Fibroblast of skin of right biceps (primary cell): Measurements from ENCODE around the gene TBRG1.
A peak's percentile ranks its signal among the peaks of the same experiment; 100 is the strongest.

Source experiments
- DNase-seq: peaks from one replicate; pipeline ENCODE4 v3.0.0-alpha.2; 2013

TBRG1 gene

GRCh38 chr11:124663861-124664260 is 41.2 kb downstream of the TBRG1 start:
- no peak for DNase-seq

- DNase-seq, result no peak
Measured at GRCh38 chr11:124667601-124668000, 44.9 kb downstream of the TBRG1 start.

- peak; percentile 32 for DNase-seq
Measured at GRCh38 chr11:124669193-124669592, 46.5 kb downstream of the TBRG1 start.

DNA sequence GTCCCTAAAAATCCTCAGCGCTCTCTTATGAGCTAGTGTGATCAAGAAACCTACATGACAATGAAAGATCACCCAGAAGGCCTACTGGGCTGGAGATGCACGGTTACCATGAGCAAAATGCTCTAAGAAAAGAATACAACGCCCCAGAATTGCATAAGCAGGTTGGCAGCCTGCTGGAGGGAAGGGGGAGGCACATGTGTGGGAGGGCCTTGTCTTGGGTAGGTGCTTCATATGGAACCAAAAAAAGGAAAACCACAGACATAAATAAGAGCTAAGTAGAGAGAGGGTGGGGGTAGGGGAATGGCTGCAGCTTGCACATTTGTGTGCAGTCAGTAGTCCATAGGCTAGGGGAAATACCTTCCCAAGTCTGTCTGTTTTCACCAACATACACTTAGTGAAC is 48.1 kb downstream of the TBRG1 start:
- DNase-seq, result peak; percentile 11

DNA sequence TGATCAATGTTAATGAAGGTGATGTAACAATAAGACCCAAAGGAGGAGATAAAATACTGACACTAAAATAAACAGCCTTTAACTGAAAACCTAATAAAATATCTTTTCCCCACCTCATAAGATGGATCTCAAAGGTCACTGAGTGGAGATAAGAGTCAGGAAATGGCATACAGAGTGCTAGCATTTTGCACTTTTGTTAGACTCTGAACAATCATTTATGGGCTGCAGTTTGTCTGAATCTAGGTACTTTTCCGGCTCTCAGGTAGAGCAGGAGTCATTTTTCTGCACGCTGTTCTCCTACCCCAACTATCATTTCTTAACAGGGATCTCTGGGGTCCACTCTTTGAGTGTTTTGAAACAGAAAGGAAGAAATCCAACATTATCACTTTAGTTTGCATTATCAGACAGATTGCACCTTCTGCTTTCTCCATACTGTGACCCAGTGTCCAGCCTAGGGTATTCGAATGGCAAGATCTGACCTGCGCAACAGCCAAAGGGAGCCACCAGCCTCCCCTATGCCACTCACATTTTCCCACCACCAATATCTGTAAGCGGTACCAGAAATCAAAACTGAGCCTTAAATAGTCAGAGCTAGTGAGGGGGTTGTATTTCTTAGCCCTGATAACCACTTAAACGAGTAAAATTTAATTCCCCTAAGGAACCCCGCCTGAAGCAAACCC is 50.0 kb downstream of the TBRG1 start:
- DNase-seq, result no peak

GRCh38 chr11:124673333-124674167 is 50.9 kb downstream of the TBRG1 start, which contains the start of the genes SIAE and SPA17:
TSS of gene SIAE (minus strand) at chr11:124673739. CDS start at chr11:124673708, 31 bp downstream.
TSS of gene SPA17 (plus strand) at chr11:124673904. CDS start at chr11:124675265, 1,361 bp downstream.
- DNase-seq, result peak; percentile 97

GRCh38 chr11:124674168-124674517 is 51.5 kb downstream of the TBRG1 start:
- DNase-seq, result no peak

DNA sequence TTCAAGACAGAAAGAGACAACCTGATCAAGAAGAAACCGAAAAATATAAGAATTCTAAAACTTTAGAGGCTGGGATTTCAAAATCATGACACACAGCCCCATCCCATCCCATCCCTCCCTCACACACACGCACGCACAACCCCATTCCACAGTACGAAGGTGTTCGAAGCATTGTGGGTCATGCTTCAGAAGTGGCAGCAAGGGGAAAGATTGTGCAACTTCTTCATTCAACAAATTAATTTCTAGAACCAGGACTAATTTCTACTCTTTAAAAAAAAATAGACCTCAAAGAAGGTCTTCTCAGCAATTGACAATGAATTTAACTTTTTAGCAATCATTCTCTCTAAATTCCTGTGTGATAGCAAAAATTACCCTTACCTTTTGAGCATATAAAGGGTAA is 51.9 kb downstream of the TBRG1 start:
- DNase-seq, result no peak

- peak; percentile 9 for DNase-seq
Measured at GRCh38 chr11:124676386-124676785, 53.7 kb downstream of the TBRG1 start.

GRCh38 chr11:124678416-124678815 is 55.8 kb downstream of the TBRG1 start:
- no peak for DNase-seq

- DNase-seq, result no peak
Measured at GRCh38 chr11:124681421-124681820, 58.8 kb downstream of the TBRG1 start.

- no peak for DNase-seq
Measured at GRCh38 chr11:124682443-124682842, 59.8 kb downstream of the TBRG1 start.
